Pancreas (tissue), 10 donors: ENCODE data around the gene ZBTB7C. TPM values are rescaled to one million over a fixed set of nuclear protein-coding genes. Genes with fewer than 3 reads are reported as not detected.

Source experiments
- ATAC-seq, 4 donors: fragments of 200-7000 bp; cut with Tn5 transposase; one replicate each; pipeline versions ENCODE4 v1.8.0 to v1.9.1; 2020; ENCODE audit warnings: mild to moderate bottlenecking in 4 of 4, moderate library complexity in 4 of 4
- DNase-seq, 6 donors: peaks; one replicate each; pipeline ENCODE4 v3.0.0-alpha.2; 2020
- FAIRE-seq: peaks from 2 replicates; lab custom pipeline; 2012; peaks lifted over from hg19 to GRCh38; lab: Jason Lieb, UNC
- H3K27ac ChIP-seq, 4 donors: fragments of 200-600 bp; sonication (generic); 1 replicate in 3 of 4; 2 replicates in 1 of 4; pipeline versions ENCODE4 v1.5.0 to v1.8.0; 2020
- H3K27me3 ChIP-seq, 4 donors: fragments of 200-600 bp; one replicate each; pipeline ENCODE4 v1.8.0; 2021
- H3K36me3 ChIP-seq, 3 donors: fragments of 200-600 bp; sonication (generic) in 1 of 3; one replicate each; pipeline versions ENCODE4 v1.5.0 to v1.8.0; 2020 to 2021
- H3K4me1 ChIP-seq, 3 donors: fragments of 200-600 bp; one replicate each; pipeline ENCODE4 v1.8.0; 2021
- H3K4me3 ChIP-seq, 4 donors: fragments of 200-600 bp; sonication (generic) in 2 of 4; one replicate each; pipeline versions ENCODE4 v1.5.0 to v1.8.0; 2020 to 2021
- H3K9me3 ChIP-seq, 4 donors: fragments of 200-600 bp; one replicate each; pipeline ENCODE4 v1.8.0; 2021
- WGBS, 2 donors: extraction: QIAGEN DNeasy Blood & Tissue Kit; methylation state at CpG; one replicate each; pipeline ENCODE4 v1.1.7; 2013; 5-methylcytosine and 5-hydroxymethylcytosine counted together
- intact Hi-C, 3 donors: fragments of 100-400 bp; cut with DNase I; formaldehyde crosslinking; loops; one replicate each; pipeline versions ENCODE4 v1.11.1 to v1.14.2; 2022
- polyA plus RNA-seq, 2 donors: library from polyadenylated mRNA; stranded (reverse); fragments of 200-250 nt; gene quantifications; one replicate each; pipeline ENCODE4 v1.2.3, GENCODE V29; 2013
- total RNA-seq, 6 donors: library from RNA; stranded (reverse); fragmentation: NEBNext Ultra II Directional in 4 of 6; extraction: Animal tissue kit (Norgen Biotek cat#: 25700) in 4 of 6; gene quantifications; one replicate each; pipeline versions ENCODE4 v1.2.1 to v1.2.4, GENCODE V29; 2021 to 2023
- TF ChIP-seq, protein P1 (sequence below), 4 donors: fragments of 200-600 bp; sonication (generic) in 3 of 4; IDR thresholded peaks; one replicate each; pipeline versions ENCODE4 v1.5.0 to v1.8.0; 2021; ENCODE audit warnings: antibody characterized with exemption in 4 of 4
- donor health status: healthy with polysubstance abuse.
- donor health status: DM: no; HTN: no; CAD: no; lungs with moderate emphysema.
- donor health status: DM: no; HTN: no; CAD: no.
- donor health status: control.
- donor health status: control.
- donor health status: Bipolar disorder and iron deficiency.
- donor health status: DM: yes; HTN: yes; CAD: no.
- donor health status: DM: no; HTN: no; CAD: no.
- donor health status: DM: no; HTN: no; CAD: no.
- donor health status: DM: yes; HTN: yes; CAD: no.

Gene ZBTB7C
- total and polyA plus RNA-seq, 8 donors, result 0.35 to 1.7 (median 0.91) TPM

DNA sequence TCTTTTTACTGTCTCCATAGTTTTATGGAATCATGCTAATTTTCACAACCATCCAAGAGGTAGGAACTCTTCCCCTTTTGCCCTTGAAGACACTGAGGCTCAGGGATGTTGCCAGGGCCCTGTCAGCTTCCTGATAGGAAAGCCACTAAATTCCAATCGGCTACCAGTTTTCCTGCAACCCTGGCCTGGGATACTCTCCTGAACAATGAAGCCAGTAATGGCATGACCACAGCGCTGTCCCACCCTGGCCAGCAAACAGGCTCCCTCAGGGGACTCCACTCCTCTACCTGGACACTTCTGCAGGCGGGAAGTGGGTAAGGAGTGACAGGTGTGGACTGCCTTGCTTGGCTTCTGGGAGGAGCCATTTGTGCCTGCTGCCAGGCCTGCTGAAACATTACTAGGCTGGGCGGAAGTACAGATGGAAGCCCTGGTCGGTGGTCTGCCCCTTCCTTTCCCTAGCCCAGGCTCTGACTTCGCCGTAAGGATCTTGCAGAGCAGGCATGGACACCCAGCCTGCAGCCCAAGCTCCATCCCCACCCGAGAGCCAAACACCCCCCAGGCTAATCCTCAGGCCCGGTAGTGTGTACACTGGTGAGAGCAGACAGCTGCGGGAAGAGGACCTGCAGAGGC is 400.0 kb downstream of the ZBTB7C start:
- TF ChIP-seq, protein P1, sequence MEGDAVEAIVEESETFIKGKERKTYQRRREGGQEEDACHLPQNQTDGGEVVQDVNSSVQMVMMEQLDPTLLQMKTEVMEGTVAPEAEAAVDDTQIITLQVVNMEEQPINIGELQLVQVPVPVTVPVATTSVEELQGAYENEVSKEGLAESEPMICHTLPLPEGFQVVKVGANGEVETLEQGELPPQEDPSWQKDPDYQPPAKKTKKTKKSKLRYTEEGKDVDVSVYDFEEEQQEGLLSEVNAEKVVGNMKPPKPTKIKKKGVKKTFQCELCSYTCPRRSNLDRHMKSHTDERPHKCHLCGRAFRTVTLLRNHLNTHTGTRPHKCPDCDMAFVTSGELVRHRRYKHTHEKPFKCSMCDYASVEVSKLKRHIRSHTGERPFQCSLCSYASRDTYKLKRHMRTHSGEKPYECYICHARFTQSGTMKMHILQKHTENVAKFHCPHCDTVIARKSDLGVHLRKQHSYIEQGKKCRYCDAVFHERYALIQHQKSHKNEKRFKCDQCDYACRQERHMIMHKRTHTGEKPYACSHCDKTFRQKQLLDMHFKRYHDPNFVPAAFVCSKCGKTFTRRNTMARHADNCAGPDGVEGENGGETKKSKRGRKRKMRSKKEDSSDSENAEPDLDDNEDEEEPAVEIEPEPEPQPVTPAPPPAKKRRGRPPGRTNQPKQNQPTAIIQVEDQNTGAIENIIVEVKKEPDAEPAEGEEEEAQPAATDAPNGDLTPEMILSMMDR (IDR thresholded peaks at IDR 0.05), result no peak
- H3K4me1 ChIP-seq, result peaks cover 0 to 9% (median 0%) of the 10 kb centered on the region in 3 donors
- H3K36me3 ChIP-seq, result no peaks in the 10 kb centered on the region
- no peak for ATAC-seq
- WGBS, 2 donors, result 85 to 88% methylated on average over 10 of the region's 10 CpGs
- no peak for FAIRE-seq
- H3K4me3 ChIP-seq, result no peak overlapping the region
- H3K27ac ChIP-seq, result no peak overlapping the region
- H3K27me3 ChIP-seq, result no peaks in the 10 kb centered on the region
- intact Hi-C loops, result no loop called here
- DNase-seq, result no peak
- no peaks in the 10 kb centered on the region for H3K9me3 ChIP-seq

DNA sequence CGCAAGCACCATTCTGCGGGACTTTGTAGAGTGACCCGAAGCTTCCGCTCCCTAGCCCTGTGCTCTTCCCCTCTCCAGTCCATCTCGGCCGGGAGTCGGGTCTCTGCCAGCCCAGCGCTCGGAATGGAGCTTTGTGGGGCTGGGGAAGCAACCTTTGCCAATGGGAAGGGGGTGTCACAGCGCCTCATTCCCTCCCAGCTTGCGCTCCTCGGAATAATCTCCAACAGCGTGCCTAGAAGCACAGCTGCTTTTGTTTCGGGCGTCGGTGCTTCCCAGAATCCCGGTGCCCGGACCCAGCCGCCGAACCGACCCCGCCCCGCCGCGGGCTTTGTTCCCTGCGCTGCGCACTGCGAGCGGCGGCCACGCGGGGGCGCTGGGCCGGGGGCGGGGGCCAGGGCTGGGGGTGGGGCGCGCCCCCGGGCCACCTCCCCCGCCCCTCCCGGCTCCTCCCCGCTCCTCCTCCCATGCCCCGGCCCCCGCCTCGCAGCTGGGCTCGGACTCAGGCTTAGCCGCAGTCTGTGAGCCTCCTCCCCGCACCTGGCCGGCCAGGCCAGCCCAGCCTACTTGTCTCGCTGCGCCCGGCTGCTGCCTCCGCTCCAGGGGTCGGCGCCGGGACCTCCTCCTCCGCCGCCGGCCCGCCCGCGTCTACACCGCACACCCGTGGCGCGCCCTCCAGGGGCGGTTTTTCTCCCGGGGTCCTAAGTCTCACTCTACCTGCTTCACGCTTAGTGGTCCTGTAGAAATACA is 401.1 kb downstream of the ZBTB7C start:
- DNase-seq (peak; percentile 80 to 93 (median 86)), ATAC-seq (peak; percentile 81 to 92 (median 87)), FAIRE-seq (no peak)
- no peaks in the 10 kb centered on the region for H3K36me3 ChIP-seq
- peaks cover 0 to 20% (median 0%) of the 10 kb centered on the region in 3 donors for H3K4me1 ChIP-seq
- intact Hi-C loops, result no loop called here
- peak overlapping the region; percentile 20 to 60 (median 38) for H3K4me3 ChIP-seq
- H3K9me3 ChIP-seq, result no peaks in the 10 kb centered on the region
- 6 to 7% methylated on average over 53 to 68 of the region's 68 CpGs for WGBS, 2 donors
- TF ChIP-seq, protein P1 (IDR thresholded peaks at IDR 0.05), result peak; percentile 60 to 81 (median 63)
- peak overlapping the region in 1 of 4 donors; percentile 57 for H3K27ac ChIP-seq
- H3K27me3 ChIP-seq, result no peaks in the 10 kb centered on the region

DNA sequence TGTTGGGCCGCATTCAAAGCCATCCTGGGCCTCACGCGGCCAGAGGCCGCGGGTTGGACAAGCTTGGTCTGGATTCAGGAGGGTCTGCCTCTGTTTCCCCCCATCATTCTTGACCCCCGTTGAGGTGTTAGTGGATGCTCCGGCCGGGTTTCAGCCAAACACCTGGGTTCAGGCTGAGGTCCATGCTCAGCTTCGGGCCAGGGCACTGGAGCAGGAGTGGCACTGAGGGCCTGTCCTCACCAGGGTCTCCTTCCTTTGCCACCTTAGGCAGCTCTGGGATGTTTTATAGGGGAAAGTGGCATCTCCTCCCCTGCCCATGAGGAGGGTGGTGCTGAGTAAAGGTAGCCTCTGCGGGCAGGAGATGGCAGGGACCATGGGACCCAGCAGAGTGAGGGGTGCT is 401.8 kb downstream of the ZBTB7C start:
- ATAC-seq, result no peak
- DNase-seq, result no peak
- intact Hi-C loops, result no loop called here
- Histone ChIP-seq H3K27ac (no peak overlapping the region), H3K9me3 (no peaks in the 10 kb centered on the region), H3K36me3 (no peaks in the 10 kb centered on the region), H3K4me1 (peaks cover 0 to 20% (median 0%) of the 10 kb centered on the region in 3 donors), H3K27me3 (no peaks in the 10 kb centered on the region), H3K4me3 (peak overlapping the region in 1 of 4 donors; percentile 60)
- TF ChIP-seq, protein P1 (IDR thresholded peaks at IDR 0.05), result no peak
- WGBS, 2 donors, result 95 to 96% methylated on average over 10 of the region's 10 CpGs
- no peak for FAIRE-seq

DNA sequence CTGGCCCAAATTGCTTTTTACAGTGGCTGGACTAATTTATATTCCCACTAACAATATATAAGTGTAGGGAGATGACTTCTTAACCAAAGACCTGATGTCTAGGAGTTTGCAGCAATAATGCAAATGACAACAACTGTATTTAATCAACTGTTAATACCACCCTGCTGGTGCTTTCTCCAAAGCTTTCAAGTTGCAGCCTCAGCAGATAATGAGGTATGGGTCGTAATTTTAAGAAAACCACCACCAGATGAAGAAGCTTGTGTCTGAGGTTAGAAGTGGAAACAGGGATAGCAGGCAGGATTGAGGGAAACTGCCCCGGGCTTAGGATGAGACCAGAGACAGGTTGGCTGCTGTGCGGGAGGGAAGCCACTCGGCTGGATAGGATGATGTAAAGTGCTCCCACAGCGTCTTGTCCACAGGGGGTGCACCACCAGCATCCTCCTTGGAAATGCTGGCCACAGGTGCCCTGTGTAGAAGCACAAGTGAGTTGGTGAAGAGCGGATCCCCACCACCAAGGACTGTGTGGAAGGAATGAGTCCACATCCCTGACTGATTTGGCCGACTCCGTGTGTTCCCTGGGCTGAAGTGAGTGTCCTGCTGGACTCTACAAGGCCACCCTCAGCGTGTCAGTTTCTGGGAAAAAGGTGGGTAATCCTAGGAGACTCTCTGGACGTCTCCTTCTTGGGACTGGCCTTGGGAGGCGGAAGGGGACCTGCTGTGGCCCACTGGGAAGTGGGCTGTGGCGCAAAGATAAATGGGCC is 402.6 kb downstream of the ZBTB7C start:
- ATAC-seq (no peak), FAIRE-seq (no peak), DNase-seq (no peak)
- TF ChIP-seq, protein P1 (IDR thresholded peaks at IDR 0.05), result no peak
- Histone ChIP-seq H3K27me3 (no peaks in the 10 kb centered on the region), H3K27ac (no peak overlapping the region), H3K36me3 (no peaks in the 10 kb centered on the region), H3K4me1 (peaks cover 0 to 20% (median 0%) of the 10 kb centered on the region in 3 donors), H3K4me3 (no peak overlapping the region), H3K9me3 (no peaks in the 10 kb centered on the region)
- WGBS, 2 donors, result 94 to 95% methylated on average over 12 of the region's 12 CpGs
- intact Hi-C loops, result no loop called here
